Stimulated activated CD4-positive, alpha-beta T cell treated with anti-CD3 and anti-CD28 coated beads, Interleukin-12 subunit alpha, Interleukin-12 subunit beta, amount 100 ng/mL, for 48 hours (primary cell): ENCODE results near the gene UNC13D.
"Not testable (repeated sequence)": the region's sequence is repeated elsewhere in the genome, so short reads cannot be mapped to it uniquely, and the experiment has no call there.

Experiments used
- DNase-seq, 3 donors: peaks; one replicate each; pipeline ENCODE4 v3.0.0-alpha.2; 2020; ENCODE audit warnings: low read depth in 2 of 3, low spot score in 1 of 3

The UNC13D gene

DNA sequence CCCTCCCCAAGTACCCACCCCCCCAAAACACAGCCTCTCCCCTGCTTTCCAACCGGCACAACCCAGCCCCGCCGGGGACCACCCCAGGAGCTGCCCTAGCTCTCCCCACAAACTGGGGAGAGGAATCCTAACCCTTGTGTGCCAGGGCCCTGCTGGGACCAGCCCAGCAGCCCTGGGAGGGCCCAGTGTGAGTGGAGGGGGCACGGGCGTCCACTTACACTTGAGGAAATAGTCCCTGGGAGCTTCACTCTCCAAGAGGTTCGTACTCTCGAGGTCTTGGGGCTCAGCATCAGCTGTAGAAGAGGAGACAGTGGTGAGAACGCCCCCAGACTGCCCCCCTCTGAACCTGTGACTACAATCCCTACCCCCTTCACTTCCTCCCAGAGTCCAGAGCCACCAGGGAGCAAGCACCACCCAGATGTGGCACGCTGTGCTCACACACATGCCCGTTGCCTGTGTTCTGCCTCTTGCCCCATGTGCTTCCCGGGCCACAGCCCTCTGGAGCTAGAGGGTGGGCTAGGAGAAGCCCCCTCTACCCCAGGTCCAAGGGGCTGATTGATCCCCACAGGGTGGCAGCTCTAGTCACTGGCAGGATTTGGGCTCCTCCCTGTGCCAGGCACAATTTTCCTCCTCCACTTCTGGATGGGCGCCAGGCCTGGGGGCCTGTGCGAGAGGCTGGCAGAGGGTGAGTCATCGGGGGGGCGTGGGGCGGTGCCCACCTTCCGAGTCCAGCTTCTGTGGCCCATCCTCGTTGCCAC lies 31.2 kb upstream of the UNC13D start:
- DNase-seq, result no peak

GRCh38 chr17:75874323-75875181 lies 30.3 kb upstream of the UNC13D start:
- no peak for DNase-seq

DNA sequence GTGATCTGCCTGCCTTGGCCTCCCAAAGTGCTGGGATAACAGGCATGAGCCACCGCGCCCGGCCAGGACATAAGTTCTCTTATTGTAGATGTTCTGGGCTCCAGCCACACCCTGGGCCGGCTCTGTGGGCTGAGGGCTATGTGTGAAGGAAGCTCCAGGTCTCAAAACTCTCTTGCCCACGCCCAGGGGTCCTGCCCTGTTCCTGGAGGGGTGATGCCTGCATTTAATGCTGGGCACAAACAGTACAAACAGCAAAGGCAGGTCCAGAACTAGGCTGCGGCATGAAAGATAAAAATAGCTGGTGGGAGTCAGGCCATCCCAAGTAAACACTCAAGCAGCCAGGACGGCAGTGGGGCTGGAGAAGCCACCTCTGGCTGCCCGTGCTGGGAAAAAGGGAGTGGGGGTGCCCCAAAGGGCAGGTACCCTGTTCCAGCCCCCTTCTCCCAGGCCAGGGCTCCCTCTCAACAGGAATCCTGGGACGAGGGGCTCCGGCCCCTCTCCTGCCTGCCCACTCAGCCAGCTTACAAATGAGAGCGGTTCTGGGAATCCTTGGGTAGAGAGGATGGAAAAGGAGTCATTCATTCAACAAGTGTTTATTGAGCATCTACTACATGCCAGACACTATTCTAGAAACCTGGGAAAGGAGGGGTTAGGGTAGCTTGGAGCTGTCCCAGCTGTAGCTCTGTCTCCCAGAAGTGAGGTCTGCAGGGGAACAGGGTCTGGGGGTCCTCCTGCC lies 29.6 kb upstream of the UNC13D start:
- no peak for DNase-seq

DNA sequence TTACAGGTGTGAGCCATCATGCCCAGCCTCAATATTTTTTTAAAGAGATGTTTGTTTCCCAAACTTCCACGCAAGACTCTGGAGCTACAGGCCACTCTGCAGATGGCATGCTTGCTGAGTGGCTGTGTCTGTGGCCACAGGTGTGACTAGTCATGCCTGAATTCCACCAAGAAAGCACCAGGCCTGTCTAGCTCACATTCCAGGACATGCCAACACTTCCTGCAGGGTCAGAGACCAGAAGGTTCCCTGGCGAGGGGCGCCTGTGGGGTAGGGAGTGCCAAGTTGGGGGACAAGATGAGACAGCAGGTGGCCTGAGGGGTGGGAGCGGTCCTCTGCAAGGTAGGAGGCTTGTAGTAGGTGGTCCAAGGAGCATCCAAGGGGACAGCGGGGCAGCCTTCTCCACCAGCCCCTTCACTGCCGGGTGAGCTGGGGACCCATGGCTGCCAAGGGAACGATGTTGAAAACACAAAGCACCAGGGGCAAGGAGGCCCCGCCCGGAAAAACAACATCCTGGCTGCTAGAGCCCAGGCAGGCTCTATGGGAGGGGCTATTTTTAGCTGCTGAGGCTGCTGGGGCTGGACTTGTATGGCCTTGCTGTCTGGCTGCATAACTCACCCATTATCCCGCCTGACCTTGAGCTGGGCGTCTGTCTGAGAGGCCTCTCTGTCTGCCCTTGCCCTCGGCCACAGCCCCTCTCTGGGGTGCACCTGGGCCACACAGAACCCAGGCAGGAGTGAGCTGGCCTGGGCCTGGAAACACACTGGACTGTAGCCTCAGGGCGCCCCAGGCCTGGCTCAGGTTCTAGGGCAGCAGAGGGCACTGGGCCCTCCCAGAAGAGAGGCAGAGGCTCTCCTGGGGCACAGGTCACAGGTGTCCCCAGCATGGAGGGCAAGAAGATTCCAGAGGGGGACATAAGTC lies 28.5 kb upstream of the UNC13D start:
- DNase-seq, result no peak

GRCh38 chr17:75870228-75870627 lies 26.0 kb upstream of the UNC13D start:
- DNase-seq, result not testable (repeated sequence)

GRCh38 chr17:75869282-75870141 lies 25.3 kb upstream of the UNC13D start:
- no peak for DNase-seq

DNA sequence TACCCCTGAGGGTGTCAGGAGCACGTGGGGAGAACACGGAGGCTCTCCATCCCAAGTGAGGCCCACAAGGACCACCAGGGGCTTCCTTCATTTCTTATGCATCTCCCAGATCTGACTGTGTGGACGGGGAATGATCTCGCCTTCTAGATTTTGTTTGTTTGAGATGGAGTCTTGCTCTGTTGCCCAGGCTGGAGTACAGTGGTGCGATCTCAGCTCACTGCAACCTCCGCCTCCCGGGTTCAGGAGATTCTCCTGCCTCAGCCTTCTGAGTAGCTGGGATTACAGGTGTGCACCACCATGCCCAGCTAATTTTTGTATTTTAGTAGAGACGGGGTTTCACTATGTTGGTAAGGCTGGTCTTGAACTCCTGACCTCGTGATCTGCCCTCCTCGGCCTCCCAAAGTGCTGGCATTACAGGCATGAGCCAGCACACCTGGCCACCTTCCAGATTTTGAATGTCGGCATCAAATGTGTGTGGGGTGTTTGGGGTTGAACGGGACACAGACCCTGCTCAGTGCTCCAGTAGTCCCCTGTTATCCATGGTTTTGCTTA lies 24.6 kb upstream of the UNC13D start:
- DNase-seq, result not testable (repeated sequence)

- DNase-seq, result not testable (repeated sequence)
Measured at GRCh38 chr17:75865404-75866188, 21.4 kb upstream of the UNC13D start.

DNA sequence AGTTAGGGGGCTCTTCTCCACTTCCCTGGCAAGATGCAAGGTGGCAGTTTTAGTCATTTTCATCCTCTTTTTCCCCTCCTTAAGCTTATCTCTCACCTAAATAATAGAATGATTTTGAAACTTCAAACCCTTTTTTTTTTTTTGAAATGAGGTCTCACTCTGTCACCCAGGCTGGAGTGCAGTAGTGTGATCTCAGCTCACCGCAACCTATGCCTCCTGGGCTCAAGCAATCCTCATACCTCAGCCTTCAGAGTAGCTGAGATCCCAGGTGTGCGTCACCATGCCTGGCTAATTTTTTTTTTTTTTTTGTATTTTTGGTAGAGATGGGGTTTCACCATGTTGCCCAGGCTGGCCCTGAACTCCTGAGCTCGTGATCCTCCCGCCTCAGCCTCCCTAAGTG lies 20.7 kb upstream of the UNC13D start:
- not testable (repeated sequence) for DNase-seq

DNA sequence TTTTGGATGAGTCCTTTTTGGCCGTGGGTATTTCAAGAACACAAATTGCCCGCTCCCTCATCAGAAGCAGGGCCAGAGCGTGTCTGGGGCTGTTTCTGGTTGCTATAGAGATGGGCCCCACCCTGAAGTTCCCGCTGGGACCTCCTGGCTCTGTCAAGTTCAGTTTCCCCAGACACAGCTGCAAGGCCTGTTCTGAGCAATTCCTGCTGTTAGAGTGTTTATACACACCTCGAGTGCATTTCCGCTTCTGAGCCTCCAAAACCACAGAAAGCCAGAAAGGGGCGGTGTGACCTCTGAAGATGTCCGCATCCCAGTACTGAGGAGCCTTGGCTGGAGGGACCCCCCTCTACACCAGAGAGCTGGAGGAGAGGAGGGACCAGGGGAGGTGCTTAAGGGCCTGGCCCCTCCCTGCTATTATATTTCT lies 20.3 kb upstream of the UNC13D start:
- no peak for DNase-seq

- DNase-seq, result no peak
Measured at GRCh38 chr17:75861927-75862317, 17.7 kb upstream of the UNC13D start.

DNA sequence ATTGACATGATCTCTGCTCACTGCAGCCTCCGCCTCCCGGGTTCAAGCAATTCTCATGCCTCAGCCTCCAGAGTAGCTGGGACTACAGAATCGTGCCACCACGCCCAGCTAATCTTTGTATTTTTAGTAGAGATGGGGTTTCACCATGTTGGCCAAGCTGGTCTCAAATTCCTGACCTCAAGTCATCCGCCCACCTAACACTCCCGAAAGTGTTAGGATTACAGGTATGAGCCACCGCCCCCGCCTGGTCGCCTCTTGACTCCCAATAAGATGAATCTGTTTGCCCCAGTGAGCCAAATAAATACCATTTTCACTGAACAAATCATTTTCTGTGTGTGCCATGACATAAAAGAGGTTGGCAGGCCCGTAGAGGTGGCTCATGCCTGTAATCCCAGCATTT lies 15.2 kb upstream of the UNC13D start:
- DNase-seq, result not testable (repeated sequence)

- no peak for DNase-seq
Measured at GRCh38 chr17:75856062-75856756, 12.0 kb upstream of the UNC13D start.

- peak; percentile 97 to 98 (median 97) for DNase-seq
Measured at GRCh38 chr17:75855310-75856061, 11.3 kb upstream of the UNC13D start, which contains the start of gene WBP2. WBP2 (minus strand) TSS chr17:75855335; CDS start chr17:75855297, 38 bp downstream.

DNA sequence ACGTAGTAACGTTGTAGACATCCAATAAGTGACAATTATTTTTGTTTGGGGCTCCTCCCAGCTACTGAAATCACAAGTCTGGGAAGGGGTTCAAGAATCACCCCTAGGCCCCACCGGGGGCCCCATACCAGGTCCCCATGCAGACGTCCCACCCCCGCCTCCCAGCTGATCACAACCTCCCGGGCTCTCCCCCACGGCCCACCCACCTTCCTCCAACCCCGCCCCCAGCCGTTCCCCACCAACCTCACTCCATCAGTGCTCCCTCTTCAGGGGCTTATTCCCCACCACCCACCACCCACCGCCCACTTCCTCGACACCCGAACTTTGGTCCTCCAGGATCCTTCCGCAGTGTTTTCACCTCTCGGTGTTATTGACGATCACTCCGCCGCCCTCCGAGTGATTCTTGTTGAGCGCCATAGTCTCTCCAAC lies 10.7 kb upstream of the UNC13D start:
- DNase-seq, result no peak

DNA sequence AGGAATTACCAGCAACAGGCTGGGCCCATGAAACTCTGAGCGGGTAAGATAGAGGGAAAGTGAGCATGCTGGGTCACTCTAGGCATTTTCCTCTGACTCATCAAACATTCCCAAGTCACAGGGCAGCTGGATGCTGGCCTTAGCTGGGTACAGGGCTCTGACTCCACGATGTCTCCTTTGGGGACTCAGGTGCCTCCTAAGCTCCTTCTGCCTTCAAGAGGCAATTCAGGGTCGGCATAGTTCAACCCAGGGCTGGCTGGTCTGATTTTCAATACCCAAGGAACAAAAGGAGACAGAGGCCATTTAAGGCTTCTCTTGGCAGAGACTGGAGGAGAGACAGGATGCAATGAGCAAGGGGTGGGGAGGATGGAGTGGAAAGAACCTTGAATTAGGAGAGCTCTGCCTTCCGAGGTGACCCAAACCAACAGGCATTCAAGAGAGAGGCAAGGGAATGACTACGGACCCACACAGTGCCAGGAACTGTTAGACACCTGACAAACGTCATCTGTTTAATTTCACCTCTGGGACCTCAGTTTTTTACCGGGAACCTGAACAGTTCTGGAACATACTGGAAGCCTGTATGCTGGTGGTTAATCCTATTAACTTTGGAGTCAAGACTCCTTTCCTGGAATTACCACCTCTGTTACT lies 10.0 kb upstream of the UNC13D start:
- DNase-seq, result no peak

GRCh38 chr17:75853433-75853832 lies 9.2 kb upstream of the UNC13D start:
- no peak for DNase-seq
